ENCODE data around the gene SH3RF1.

SH3RF1 gene

GRCh38 chr4:169102026-169102425, 168.7 kb downstream of the SH3RF1 start:
- no peak for DNase-seq (ENCODE audit: low read depth)

GRCh38 chr4:169100670-169101101, 170.1 kb downstream of the SH3RF1 start:
- DNase-seq (ENCODE audit: low read depth) = no peak

DNA sequence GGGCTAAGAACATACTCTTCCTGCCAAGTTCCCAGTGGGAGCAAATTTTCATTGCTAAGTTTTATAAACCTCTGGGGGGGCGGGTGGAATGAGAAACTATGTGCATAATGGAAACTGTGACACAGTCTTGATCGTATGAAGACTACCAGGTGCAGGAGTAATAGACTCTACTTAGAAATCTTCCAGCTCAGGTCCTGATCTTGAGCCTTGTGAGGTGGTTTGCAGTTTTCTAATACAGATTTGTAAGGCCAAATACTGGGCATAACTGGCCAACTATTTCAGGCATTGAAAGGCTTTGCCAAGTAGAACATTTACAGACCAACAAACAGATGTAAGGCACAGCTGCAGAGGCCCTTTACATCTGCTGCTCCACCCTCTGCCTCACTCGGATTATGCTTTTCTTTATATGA, 171.0 kb downstream of the SH3RF1 start:
- peak; percentile 68 for DNase-seq (ENCODE audit: low read depth)

DNA sequence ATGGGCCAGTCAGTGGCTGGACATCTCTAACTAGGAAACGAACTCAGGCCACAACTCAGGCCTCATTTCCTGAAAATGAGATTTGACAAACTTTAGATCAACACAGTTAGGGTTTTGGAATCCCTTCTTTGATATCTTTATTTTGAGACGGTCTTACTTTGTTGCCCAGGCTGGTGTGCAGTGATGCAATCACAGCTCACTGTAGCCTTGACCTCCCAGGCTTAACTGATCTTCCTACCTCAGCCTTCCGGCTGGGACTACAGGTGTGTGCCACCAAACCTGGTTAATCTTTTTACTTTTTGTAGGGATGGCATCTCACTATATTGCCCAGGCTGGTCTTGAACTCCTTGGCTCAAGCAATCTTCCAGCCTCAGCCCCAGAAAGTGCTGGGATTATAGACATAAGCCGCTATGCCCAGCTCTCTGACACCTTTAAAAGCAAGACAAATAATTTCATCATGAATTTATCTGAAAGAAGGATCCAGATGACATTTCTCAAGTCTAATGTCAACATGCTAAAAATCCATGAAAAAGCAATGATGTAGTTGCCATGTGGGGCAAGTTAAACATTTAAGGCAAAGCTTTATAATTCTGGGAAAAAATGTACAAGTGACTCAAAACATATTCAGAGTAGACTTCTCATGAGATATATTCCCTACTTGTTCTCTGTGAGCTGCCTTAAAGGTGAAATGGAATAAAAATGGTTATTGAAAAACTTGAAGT, 171.6 kb downstream of the SH3RF1 start:
- peak; percentile 20 for DNase-seq (ENCODE audit: low read depth)

DNA sequence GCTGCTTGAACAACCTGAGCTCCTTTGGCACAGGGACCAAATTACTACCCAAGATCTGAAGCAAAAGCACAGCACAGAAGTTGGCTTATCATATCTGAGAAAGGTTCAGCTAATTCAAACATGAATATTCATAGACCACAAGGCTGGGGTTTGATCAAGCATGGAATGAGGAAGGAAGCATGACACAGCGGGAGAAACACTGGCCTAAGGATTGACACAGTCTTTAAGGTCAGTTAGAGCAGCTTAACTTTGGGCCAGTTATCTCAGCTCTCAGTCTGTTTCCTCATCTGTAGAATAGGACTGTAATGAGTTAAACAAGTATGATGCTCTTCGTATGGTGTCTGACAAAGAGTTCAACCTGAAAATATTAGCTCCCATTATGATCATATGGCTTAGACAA, 172.2 kb downstream of the SH3RF1 start:
- DNase-seq (ENCODE audit: low read depth) = peak; percentile 58

GRCh38 chr4:169098054-169098497, 172.7 kb downstream of the SH3RF1 start:
- no peak for DNase-seq (ENCODE audit: low read depth)

- DNase-seq (ENCODE audit: low read depth) = peak; percentile 39
Observed at GRCh38 chr4:169096221-169096620, 174.5 kb downstream of the SH3RF1 start.

- DNase-seq (ENCODE audit: low read depth) = no peak
Observed at GRCh38 chr4:169094656-169095231, 176.0 kb downstream of the SH3RF1 start.

DNA sequence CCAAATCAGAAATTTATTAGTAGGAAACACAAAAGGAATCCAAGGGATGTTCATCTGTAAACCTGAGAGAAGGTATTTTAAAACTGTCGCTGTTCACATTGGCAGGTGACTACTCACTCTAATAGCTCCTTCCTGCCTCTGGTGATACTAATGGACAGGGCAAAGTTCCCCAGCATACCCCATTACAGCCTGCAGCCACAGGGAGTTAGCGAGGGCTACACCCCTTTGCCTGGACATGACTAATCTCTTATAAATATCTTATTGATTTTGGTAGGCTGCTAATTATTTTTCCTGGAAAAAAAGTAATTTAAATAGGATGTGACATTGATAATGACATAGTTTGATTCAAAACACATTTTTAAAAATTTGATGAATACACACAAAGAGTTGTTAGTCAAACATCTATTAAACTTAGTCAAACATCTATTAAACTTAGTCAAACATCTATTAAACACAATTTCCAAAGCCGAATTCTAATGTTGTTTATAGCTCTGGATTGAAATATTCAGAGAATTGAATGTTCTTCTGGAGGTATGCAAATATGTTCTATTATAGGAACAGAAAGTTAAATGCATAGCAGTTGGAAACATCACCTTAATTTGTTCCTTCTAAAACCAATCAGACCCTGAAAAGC, 177.8 kb downstream of the SH3RF1 start:
- DNase-seq (ENCODE audit: low read depth) = no peak

DNA sequence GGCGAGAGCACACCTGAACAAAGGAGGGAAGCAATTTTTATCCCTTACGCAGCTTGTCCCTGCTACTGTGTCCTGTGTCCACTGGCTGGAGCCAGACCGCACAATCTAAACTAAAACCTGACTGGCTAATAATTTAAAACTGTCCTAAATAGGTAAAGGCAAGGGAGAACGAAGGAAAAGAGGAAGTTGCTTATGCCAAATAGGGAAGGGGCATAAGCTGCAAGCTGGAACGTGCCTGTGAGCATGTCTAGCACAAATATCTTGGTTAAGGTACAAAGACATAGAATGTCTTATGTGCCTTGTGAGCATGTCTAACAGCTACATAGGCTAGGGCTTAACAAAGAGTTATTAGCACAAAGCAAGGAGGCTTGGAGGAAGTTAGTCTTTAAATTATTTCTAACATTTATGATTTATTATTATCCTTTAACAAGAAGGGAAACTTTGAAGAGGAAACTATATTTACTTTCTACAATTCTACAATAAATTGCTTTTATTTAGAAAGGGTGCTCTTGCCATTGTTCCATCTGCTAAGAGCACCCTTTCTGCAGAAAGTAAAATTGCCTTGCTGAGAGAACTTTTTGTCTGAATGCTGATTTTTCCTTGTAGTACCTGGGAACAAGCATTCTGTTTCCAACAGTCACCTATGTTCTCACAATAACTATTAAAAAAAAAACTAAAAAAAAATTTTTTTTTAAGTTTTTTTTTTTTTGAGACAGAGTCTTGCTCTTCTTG, 180.1 kb downstream of the SH3RF1 start:
- no peak for DNase-seq (ENCODE audit: low read depth)

- no peak for DNase-seq (ENCODE audit: low read depth)
Observed at GRCh38 chr4:169089004-169089403, 181.8 kb downstream of the SH3RF1 start.

- DNase-seq (ENCODE audit: low read depth) = no peak
Observed at GRCh38 chr4:169084954-169085353, 185.8 kb downstream of the SH3RF1 start.

DNA sequence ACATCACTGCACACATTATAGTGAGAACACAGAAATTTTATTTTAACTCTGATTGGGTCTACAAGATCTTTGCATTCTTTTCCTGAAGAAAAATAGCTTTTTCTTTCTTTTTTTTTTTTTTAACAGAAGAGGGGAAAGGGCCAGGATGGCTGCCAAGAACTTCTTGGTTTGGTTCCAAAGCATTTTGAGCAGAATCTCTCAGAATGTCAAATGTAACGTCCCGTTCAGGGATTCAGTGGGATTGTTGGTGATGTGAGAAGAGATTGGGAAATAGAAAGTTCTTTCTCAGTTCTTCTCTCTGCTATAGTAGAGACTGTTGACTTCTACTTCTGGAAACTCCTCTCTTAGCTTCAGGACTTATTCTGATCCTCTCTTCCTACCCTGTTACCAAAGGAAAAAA, 189.8 kb downstream of the SH3RF1 start:
- DNase-seq (ENCODE audit: low read depth) = peak; percentile 78

DNA sequence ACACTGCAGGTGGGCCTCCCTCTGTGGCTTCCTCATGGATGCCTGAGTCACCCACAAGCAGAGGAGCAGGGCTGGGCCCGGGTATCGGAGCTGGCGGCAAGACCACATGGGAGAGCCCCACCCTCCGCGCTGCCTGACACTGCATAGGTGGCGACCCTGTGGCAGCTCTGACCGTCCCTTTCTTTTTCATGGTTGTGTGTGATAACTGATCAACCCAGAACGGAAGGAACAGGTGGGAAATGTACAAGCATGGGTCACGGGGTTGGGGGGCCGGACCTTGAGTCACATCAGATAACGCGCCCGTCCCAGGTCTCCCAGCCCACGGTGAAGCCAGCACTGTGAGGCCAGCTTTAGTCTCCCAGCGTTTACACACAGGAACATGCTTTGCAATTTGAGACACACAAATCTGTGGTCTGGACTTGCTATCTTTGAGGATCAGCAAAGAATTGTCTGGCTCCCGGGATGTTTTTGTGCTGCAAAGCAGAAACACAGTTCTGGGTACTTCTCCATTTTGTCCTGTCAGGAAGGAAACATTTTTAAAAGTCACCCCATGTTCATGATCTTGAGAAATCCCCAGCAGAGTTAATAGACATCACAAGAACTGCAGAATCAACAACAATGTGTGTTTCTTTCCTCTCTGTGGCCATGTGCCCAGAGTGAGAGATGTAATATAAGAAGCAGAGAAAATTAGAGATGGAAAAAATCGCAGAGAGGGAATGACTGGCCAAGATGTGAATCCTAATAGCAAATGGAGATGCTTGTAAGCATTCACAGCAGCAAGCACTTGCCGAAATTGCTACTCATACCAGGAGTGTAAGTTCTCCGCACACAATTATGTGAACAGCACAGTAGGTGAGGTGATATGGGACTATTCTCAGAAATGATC, 190.6 kb downstream of the SH3RF1 start:
- DNase-seq (ENCODE audit: low read depth) = peak; percentile 64

DNA sequence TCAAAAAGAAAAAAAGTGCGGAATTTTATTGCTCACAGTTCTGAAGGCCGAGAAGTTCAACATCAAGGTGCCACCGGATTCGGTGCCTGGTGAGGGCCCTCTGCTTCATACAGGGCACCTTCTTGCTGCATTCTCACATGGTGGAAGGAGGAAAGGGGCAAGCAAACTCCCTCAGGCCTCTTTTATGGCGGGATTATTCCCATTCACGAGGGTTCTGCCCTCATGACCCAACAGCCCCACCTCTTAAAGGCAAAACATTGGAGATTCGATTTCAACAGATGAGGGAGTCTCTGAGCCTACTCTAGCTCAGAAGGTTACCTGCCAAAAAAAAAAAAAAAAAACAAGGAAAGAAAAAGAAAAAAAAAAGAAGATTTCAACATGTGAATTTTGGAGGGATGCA, 196.6 kb downstream of the SH3RF1 start:
- no peak for DNase-seq (ENCODE audit: low read depth)

- peak; percentile 38 for DNase-seq (ENCODE audit: low read depth)
Observed at GRCh38 chr4:169071747-169072146, 199.0 kb downstream of the SH3RF1 start.

DNA sequence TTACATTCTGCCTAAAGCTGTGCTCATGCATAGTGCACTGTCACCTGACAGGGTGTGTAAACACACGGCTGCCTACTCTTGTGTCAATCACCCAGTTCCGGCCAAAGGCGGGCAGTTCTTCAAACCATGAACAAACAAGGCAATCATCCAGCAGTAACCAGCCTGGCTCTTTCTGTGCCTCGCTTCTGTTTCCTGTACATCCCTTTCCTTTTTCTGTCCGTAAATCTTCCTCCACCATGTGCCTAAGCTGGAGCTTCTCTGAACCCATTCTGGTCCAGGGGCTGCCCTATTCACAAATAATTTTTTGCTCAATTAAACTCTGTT, 199.9 kb downstream of the SH3RF1 start:
- DNase-seq (ENCODE audit: low read depth) = no peak

DNA sequence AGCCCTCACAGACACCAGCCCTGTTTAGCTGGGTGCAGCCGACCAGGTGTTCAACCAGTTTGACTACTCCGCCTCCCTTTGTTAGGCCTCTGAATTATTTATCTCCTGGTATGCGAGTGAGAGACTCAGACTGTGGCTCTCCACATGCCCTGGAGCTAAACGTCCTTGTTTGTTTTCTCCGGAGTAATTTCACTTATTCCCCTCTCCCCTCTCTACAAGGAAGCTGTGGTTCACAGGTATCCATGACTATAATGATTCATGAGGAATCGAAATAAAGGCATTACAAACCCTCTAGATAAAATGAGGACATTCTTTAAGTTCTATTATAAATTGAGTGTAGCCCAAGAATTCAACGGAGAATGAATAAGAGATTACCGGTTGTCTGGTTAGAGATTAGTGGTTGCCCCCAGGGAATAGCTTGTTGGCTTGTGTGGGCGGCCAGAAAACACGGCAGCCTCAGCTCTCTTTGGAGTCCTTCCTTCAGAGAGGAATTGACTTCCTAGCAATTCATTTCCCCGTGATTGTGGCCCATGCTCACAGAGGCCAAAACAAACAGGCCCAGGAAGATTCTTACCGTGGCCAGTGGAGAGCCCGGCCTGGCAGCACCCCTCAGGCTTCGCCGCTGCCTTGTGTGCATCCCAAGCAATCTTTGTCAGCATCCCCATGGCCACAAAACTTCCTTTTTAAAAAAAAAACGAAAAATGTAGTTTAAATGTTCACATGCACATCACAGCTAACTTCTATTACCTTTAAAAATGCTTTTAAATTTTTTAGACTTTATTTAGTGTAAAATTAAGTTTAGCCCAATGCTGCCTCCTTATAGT, 200.5 kb downstream of the SH3RF1 start:
- peak; percentile 94 for DNase-seq (ENCODE audit: low read depth)

- DNase-seq (ENCODE audit: low read depth) = no peak
Observed at GRCh38 chr4:169068423-169068822, 202.3 kb downstream of the SH3RF1 start.

DNA sequence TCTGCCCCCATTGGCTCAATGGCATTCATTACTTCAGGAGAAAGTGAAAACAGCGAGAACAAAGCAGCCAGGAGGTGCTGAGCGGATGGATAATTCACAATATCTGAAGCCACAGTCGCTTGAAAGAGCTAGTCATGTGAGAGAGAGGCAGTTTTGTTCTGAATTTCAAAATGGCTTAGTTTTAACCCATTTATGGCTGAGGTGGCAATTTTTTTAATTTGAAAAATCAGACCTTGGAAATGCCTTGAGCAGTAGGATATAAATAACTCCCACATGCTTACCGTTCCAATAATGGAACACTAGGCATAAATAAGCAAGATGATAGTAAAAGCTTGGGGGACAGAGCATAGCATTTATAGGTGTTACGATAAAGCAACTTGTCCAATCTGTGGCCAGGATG, 203.8 kb downstream of the SH3RF1 start:
- no peak for DNase-seq (ENCODE audit: low read depth)

- DNase-seq (ENCODE audit: low read depth) = no peak
Observed at GRCh38 chr4:169064296-169064695, 206.5 kb downstream of the SH3RF1 start.

All from EH (cell line).